ENCODE measurements around the gene LDLRAD4.

LDLRAD4 gene

DNA sequence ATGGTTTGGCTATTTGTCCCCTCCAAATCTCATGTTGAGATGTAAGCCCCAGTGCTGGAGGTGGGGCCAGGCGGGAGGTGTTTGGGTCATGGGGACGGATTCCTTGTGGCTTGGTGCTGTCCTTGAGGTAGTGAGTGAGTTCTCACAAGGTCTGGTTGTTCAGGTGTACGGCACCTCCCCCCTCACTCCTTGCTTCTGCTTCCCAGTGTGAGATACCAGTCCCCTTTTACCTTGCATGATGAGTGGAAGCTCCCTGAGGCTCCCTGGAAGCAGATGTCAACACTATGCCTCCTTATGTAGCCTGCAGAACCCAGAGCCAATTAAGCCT is 232.6 kb downstream of the LDLRAD4 start:
- no peaks in the 10 kb centered on the region for H3K9me3 Mint-ChIP-seq
- H3K27ac Mint-ChIP-seq = peak overlapping the region; percentile 61
- no peaks in the 10 kb centered on the region for H3K36me3 Mint-ChIP-seq
- DNase-seq (ENCODE audit: low spot score in 2 of 2) (no peak), ATAC-seq (no peak)
- H3K4me3 Mint-ChIP-seq = no peak overlapping the region
- peaks cover 16% of the 10 kb centered on the region for H3K4me1 Mint-ChIP-seq

DNA sequence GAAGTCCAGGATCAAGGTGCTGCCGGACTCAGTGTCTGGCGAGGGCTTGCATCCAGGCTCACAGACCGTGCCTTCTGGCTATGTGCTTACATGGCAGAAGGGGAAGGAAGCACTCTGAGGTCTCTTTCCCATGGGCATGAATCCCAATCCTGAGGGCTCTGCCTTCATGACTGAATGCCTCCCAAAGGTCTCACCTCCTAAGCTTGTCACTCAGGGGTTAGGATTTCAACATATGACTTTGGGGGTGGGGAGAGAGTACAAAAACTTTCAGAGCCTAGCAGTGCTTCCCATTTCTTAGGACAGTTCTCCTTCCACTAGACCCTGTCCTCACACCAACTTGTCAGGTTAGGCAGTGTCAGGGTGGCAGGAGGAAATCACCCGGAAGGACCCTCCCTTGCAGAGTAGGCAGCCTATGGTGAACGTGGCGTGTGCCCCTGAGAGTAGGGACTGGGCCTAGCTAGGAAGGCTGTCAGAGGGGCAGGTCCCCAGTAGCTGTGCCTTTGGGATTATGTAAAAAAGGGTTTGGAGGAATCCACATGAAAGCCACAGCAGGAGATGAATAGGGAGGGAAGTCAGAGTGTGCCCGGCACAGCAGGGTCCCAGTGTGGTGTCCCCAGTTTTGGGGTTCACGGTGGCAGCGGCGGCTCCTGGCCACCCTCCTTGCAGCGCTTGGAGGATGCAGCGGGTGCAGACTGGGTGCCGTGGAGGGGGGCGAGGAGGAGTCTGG is 233.3 kb downstream of the LDLRAD4 start:
- H3K4me3 Mint-ChIP-seq = no peak overlapping the region
- no peaks in the 10 kb centered on the region for H3K9me3 Mint-ChIP-seq
- peak overlapping the region; percentile 61 for H3K27ac Mint-ChIP-seq

GRCh38 chr18:13452388-13452811 is 233.8 kb downstream of the LDLRAD4 start:
- Mint-ChIP-seq H3K4me1 (peaks cover 29% of the 10 kb centered on the region), H3K4me3 (no peak overlapping the region), H3K27ac (no peak overlapping the region), H3K9me3 (no peaks in the 10 kb centered on the region), H3K36me3 (no peaks in the 10 kb centered on the region)
- no peak for ATAC-seq
- DNase-seq (ENCODE audit: low spot score in 2 of 2) = no peak

More for the DNA sequence above, 233.3 kb downstream of the LDLRAD4 start:
- ATAC-seq = no peak
- Mint-ChIP-seq H3K36me3 (no peaks in the 10 kb centered on the region), H3K4me1 (peaks cover 23% of the 10 kb centered on the region)
- DNase-seq (ENCODE audit: low spot score in 2 of 2) = no peak

DNA sequence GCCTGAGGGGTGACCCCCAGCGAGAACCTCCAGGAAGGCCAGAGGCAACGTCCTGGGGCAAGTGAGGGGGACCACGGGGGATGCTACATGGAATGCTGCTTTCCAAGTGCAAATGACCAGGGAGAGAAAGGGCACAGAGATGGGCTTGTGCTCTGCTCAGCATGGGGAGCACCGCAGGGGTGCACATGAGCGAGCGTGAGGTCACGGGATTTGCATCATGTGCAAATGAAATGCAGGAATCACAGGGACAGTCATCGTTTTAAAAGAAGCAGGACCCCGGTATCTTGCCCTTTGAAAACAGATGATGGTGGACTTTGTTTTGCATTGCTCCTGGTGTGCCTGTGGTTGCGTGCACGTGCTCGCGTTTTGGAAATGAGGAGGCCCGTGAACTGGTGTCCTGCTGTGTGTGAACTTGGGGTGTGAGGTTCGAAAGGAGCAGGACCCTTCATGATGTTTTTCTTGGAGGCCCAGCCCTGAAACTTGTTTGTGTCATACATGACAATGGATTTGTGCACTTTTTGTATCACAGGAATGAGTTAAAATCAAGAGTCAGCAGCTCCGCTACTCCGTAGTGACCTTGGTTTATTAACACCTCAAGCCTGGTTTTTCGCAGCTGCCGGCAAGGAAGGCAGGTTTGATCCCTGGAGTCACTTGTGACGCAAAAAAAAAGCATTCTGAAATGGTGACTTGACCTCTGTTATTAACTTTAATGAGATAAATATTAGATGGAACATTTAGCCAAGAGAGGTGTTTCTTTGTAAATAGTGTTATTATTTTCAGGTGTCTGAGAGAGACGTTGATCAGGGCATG is 234.5 kb downstream of the LDLRAD4 start:
- Mint-ChIP-seq H3K4me3 (no peak overlapping the region), H3K9me3 (no peaks in the 10 kb centered on the region), H3K27ac (no peak overlapping the region), H3K36me3 (no peaks in the 10 kb centered on the region), H3K4me1 (peaks cover 32% of the 10 kb centered on the region)
- DNase-seq (ENCODE audit: low spot score in 2 of 2) (no peak), ATAC-seq (no peak)

- Mint-ChIP-seq H3K4me1 (peaks cover 33% of the 10 kb centered on the region), H3K4me3 (no peak overlapping the region), H3K36me3 (no peaks in the 10 kb centered on the region), H3K9me3 (no peaks in the 10 kb centered on the region), H3K27ac (no peak overlapping the region)
- DNase-seq (ENCODE audit: low spot score in 2 of 2) (no peak), ATAC-seq (no peak)
Measured at GRCh38 chr18:13453714-13454113, 235.2 kb downstream of the LDLRAD4 start.

DNA sequence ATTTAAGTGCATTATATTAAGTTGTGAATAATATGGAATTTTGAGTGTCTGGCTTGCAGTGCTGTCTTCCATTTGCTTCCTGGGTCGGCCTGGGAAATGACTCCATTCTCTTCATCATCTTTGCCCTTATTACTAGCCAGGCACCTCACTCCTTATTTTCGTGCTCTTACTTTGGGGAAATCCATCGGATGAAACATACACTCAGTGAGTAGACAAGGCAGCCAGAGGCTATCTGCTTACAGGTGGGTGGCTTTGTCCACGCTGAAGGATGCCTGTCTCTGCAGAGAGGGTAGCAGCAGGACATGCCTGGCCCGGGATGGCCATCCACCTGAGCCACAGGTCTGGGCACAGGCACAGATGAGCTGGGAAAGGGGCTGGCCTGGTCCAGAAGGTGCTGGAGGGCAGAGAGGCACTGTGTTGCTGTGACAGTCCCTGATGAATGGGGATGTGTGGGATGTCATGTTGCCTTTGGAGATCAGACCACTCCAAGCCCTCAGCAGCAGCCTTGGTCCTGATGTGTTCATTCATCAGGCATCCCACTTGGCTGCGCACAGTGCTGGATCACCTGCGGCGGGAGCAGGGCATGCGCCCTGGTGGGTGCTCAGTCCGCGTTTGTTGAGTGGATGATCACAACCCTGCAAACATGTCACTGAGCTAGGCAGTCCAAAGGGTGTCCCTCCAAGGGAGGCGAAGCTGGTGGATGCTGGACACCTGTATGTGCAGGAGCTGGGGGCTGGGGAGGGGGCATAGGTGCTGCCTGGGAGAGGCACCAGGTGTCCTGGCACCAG is 236.0 kb downstream of the LDLRAD4 start:
- no peak overlapping the region for H3K4me3 Mint-ChIP-seq
- no peak overlapping the region for H3K27ac Mint-ChIP-seq
- no peaks in the 10 kb centered on the region for H3K9me3 Mint-ChIP-seq
- ATAC-seq = no peak
- H3K36me3 Mint-ChIP-seq = no peaks in the 10 kb centered on the region
- peaks cover 33% of the 10 kb centered on the region for H3K4me1 Mint-ChIP-seq
- no peak for DNase-seq (ENCODE audit: low spot score in 2 of 2)

GRCh38 chr18:13455471-13455870 is 236.9 kb downstream of the LDLRAD4 start:
- Mint-ChIP-seq H3K4me3 (peak overlapping the region; percentile 6), H3K9me3 (no peaks in the 10 kb centered on the region), H3K36me3 (no peaks in the 10 kb centered on the region), H3K4me1 (peaks cover 33% of the 10 kb centered on the region), H3K27ac (peak overlapping the region; percentile 5)
- DNase-seq (ENCODE audit: low spot score in 2 of 2) (no peak), ATAC-seq (peak; percentile 9)

DNA sequence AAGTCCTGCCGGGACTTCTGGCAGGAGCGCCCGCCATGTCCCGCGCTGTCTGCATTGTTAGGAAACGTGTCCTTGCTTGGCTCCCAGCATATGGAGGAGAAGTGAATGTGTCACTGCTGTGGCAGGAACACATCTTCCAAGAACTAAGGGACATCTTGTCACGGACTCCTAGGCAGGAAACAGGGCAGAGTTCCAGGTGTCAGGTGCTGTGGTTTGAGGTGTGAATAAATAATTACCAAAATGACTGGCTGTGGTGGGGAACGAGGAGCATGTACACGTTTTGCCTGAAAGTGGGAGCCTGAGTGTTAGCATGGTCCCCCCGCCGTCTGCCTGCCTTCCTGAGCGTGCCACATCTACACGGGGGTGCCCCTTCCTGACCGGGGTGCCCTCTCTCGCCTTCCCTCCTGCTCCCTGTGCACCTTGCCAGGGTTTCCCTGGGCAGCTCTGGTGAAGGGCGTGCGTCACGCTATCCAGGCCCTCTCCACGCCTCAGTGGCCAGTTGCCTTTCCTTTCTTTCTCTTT is 237.5 kb downstream of the LDLRAD4 start:
- H3K4me1 Mint-ChIP-seq = peaks cover 36% of the 10 kb centered on the region
- DNase-seq (ENCODE audit: low spot score in 2 of 2) = peak in 1 of 2 donors; percentile 55
- H3K27ac Mint-ChIP-seq = peak overlapping the region; percentile 5
- peak; percentile 78 for ATAC-seq
- H3K9me3 Mint-ChIP-seq = no peaks in the 10 kb centered on the region
- H3K36me3 Mint-ChIP-seq = no peaks in the 10 kb centered on the region
- peak overlapping the region; percentile 6 for H3K4me3 Mint-ChIP-seq

- H3K4me1 Mint-ChIP-seq = peaks cover 40% of the 10 kb centered on the region
- no peaks in the 10 kb centered on the region for H3K36me3 Mint-ChIP-seq
- DNase-seq (ENCODE audit: low spot score in 2 of 2) (no peak), ATAC-seq (no peak)
- H3K27ac Mint-ChIP-seq = peak overlapping the region; percentile 5
- H3K9me3 Mint-ChIP-seq = no peaks in the 10 kb centered on the region
- H3K4me3 Mint-ChIP-seq = peak overlapping the region; percentile 6
Measured at GRCh38 chr18:13456736-13457271, 238.2 kb downstream of the LDLRAD4 start.

DNA sequence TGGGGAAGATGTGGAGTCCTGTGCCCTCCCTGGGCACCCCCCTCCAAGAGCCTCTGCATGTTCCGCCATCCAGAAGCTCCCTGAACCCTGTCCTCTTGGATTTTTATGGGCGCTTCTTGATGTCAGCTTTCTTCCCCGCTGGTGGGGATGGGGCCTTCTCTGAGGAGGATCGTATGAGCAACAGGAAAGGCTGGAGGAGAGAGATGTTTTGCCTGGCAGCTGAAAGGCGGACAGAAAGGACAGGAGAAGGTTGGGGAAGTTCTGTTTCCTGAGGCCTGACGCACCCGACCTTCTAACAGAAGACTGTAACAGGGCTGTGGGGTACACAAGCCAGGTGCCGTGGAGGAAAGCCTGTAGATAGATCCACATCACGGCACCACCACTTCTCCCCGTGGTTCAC is 238.8 kb downstream of the LDLRAD4 start:
- no peaks in the 10 kb centered on the region for H3K36me3 Mint-ChIP-seq
- H3K9me3 Mint-ChIP-seq = no peaks in the 10 kb centered on the region
- peaks cover 40% of the 10 kb centered on the region for H3K4me1 Mint-ChIP-seq
- peak overlapping the region; percentile 5 for H3K27ac Mint-ChIP-seq
- ATAC-seq (no peak), DNase-seq (ENCODE audit: low spot score in 2 of 2) (no peak)
- H3K4me3 Mint-ChIP-seq = no peak overlapping the region

DNA sequence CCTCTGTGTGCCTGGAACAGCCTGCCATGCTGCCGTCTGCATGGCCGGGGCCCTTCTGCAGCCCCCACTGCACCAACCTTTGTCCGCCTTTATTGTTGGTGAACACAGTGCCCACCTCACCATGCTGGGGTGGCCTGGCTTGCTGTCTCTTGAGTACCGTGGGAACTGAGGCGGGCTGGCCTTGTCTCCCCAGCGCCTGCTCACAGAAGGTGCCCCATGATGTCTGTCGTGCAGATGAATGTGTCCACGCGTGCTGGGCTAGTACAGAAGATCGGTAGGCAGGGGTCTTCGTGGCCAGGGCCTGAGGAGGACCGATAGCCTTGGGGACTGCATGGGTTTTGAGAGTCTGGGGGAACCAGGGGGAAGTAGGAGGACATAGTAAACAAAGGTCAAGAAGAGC is 242.4 kb downstream of the LDLRAD4 start:
- no peak overlapping the region for H3K4me3 Mint-ChIP-seq
- no peak for ATAC-seq
- no peaks in the 10 kb centered on the region for H3K36me3 Mint-ChIP-seq
- DNase-seq (ENCODE audit: low spot score in 2 of 2) = no peak
- no peaks in the 10 kb centered on the region for H3K9me3 Mint-ChIP-seq
- H3K4me1 Mint-ChIP-seq = peaks cover 56% of the 10 kb centered on the region
- H3K27ac Mint-ChIP-seq = no peak overlapping the region

DNA sequence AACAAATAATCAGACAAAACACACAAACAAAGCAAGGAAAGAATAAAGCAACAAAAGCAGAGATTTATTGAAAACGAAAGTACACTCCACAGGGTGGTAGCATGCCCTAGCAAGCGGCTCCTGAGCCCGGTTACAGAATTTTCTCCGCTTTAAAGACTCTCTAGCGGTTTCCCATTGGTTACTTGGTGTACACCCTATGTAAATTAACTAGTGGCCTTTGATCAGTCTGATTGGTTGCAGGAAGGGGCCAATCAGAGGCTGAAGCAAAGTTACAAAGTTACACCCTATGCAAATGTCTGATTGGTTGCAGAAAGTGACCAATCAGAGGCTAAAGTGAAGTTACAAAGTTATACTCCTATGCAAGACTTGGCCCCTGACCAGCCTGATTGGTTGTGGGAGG is 242.9 kb downstream of the LDLRAD4 start:
- Mint-ChIP-seq H3K4me3 (no peak overlapping the region), H3K9me3 (no peaks in the 10 kb centered on the region), H3K4me1 (peaks cover 55% of the 10 kb centered on the region), H3K27ac (no peak overlapping the region), H3K36me3 (no peaks in the 10 kb centered on the region)
- no peak for ATAC-seq
- no peak for DNase-seq (ENCODE audit: low spot score in 2 of 2)

DNA sequence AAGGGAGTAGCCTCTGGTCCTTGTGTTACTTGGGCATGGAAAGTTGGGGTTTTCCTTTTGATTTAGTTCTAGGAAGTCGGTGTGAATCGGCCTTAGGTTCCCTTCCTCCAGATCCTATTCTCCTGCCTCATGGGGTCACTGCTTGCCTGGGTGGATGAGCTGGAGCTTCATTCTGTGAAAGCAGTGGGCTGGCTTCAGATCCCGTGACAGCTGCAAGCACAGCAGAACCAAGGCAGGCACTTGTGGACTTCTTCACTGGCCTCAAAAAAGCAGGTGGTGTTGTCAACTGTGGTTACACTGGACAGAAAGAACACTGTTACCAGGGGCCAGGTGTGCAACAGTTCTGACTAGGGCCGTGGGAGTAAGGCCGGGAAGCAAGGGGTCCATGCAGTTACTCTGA is 243.4 kb downstream of the LDLRAD4 start:
- Mint-ChIP-seq H3K27ac (no peak overlapping the region), H3K36me3 (no peaks in the 10 kb centered on the region), H3K4me1 (peaks cover 55% of the 10 kb centered on the region), H3K4me3 (no peak overlapping the region), H3K9me3 (no peaks in the 10 kb centered on the region)
- ATAC-seq (no peak), DNase-seq (ENCODE audit: low spot score in 2 of 2) (no peak)

DNA sequence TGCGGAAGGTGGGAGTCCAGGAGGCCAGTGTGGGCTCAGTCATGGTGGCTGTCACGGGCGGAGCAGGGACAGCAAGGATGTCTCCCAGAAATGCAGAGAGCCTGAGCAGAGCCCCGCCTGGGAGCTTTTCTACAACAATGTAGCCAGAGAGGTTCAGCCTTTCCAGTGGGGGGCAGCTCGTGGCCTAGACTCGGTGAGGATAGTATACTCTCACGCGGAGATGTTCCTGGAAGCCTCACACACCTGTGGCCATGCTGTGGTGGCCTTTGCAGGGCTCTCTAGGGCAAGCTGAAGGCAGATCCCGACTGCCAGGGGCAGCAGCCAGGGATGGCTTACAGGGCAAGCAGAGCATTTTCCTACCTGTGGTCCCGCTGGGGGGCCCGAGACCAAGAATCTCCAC is 244.1 kb downstream of the LDLRAD4 start:
- H3K36me3 Mint-ChIP-seq = no peaks in the 10 kb centered on the region
- H3K4me3 Mint-ChIP-seq = no peak overlapping the region
- DNase-seq (ENCODE audit: low spot score in 2 of 2) = no peak
- no peak for ATAC-seq
- peaks cover 54% of the 10 kb centered on the region for H3K4me1 Mint-ChIP-seq
- no peak overlapping the region for H3K27ac Mint-ChIP-seq
- H3K9me3 Mint-ChIP-seq = peaks cover under 1% of the 10 kb centered on the region
